GM21360 (cell line): Measurements from ENCODE around the gene GPAT2.
"Not testable (repeated sequence)": the region's sequence is repeated elsewhere in the genome, so short reads cannot be mapped to it uniquely, and the experiment has no call there.

Source experiments
- ATAC-seq: cut with Tn5 transposase; IDR thresholded peaks from one replicate; pipeline ENCODE4 v1.9.1; 2021; ENCODE audit warnings: mild to moderate bottlenecking, moderate library complexity; ENCODE audit not compliant: unreplicated experiment

GPAT2 gene, protein sequence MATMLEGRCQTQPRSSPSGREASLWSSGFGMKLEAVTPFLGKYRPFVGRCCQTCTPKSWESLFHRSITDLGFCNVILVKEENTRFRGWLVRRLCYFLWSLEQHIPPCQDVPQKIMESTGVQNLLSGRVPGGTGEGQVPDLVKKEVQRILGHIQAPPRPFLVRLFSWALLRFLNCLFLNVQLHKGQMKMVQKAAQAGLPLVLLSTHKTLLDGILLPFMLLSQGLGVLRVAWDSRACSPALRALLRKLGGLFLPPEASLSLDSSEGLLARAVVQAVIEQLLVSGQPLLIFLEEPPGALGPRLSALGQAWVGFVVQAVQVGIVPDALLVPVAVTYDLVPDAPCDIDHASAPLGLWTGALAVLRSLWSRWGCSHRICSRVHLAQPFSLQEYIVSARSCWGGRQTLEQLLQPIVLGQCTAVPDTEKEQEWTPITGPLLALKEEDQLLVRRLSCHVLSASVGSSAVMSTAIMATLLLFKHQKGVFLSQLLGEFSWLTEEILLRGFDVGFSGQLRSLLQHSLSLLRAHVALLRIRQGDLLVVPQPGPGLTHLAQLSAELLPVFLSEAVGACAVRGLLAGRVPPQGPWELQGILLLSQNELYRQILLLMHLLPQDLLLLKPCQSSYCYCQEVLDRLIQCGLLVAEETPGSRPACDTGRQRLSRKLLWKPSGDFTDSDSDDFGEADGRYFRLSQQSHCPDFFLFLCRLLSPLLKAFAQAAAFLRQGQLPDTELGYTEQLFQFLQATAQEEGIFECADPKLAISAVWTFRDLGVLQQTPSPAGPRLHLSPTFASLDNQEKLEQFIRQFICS

DNA sequence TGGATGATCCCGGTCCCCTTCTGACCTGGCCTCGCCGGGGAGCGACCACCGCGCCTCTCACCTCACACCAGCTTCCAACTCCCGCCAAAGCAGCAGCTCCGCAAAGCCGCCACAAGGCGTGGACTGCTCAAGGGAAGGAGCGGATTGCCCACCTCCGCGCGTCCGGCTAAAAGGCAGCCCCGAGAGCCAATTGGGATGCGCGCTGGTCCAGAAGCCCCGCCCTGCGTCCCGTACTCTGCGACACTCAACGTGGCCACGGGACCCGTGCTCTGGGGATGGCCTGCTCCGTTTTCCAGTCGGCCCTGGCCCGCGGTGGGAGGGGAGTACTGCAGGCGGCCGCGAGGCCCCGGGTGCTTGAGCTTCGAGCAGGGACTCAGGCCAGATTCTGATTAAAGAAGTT, at the start of gene GPAT2:
TSS of gene GPAT2 (minus strand) at position 125 of the 400 bp plus-strand sequence. CDS start 2,557 bp downstream, outside the sequence.
- ATAC-seq = not testable (repeated sequence)

DNA sequence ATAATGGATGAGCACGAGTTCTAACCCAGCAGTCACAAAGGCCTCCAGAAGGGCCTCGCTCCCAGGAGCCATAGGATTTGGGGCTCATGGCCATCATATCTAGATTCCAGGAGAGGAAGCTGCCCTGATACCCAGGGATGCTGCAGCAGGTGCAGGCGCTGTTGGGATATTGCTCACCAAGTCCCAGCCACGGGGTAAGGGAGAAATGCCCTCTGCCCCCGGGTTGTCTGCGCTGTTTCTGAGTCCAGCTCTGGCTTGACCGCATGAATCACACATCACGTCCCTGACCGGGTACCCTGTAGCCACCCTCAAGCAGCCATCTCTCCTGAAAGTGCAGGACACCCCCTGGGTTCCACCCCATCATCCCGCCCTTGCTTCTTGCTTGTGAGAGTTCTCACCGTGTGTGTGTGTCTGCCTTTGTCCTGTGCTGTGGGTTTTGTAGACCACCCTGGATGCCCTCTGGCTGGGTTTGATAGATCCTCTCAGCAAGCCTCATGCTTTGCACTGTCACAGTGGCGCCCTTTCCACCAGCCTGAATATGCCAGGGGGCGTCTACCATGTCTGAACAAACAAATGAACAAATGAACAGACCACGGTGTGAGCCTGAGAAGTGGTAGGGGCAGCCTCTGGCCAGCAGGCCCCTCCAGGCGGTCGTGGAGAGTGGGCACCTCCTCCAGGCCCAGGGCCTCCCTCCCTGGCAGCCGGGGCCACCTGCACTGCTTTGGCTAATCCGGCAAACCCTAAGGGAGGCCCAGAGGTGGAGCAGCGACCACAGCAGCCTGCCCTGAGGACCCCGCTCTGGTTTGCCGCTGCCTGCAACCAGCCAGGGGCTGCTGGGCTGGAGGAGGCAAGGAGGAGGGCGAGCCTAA, 49.5 kb upstream of the GPAT2 start:
- ATAC-seq = no peak

GRCh38 chr2:96083064-96083939, 48.6 kb upstream of the GPAT2 start:
- ATAC-seq = no peak

GRCh38 chr2:96082211-96083063, 47.7 kb upstream of the GPAT2 start:
- no peak for ATAC-seq

GRCh38 chr2:96081042-96081441, 46.3 kb upstream of the GPAT2 start:
- ATAC-seq = no peak

GRCh38 chr2:96075199-96075771, 40.6 kb upstream of the GPAT2 start:
- ATAC-seq = no peak

GRCh38 chr2:96074156-96074555, 39.4 kb upstream of the GPAT2 start:
- ATAC-seq = no peak

DNA sequence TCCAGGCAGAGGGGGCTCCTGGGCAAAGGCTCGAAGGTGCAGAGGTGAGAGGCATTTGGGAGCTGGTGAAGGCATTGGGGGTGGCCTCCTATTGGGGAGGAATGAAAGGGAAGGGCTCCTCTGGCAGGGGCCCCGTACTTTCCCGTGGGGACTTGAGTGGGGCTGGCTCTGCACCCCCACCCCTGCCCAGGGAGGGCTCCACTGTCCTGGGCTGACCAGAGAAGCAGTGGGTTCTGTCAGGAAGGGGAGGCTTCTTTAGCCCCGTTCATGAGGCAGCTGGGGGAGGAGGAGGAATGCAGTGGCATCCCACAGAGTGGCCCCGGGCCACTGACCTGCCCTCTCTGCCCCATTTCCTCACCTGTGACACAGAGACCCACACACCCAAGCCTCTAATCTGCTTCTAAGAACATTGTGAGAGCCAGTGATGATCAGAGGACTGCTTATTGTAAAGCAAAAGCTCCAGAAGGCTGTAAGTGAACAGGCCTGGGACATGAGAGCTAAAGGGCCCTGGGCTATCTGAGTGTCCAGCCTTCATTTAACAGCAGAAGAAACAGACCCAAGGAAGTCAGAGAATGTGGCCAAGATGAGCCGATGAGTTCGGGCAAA, 38.6 kb upstream of the GPAT2 start:
- ATAC-seq = no peak

- no peak for ATAC-seq
Observed at GRCh38 chr2:96072746-96073145, 38.0 kb upstream of the GPAT2 start.

GRCh38 chr2:96071977-96072491, 37.3 kb upstream of the GPAT2 start:
- ATAC-seq = not testable (repeated sequence)

GRCh38 chr2:96071087-96071976, 36.6 kb upstream of the GPAT2 start:
- not testable (repeated sequence) for ATAC-seq

- ATAC-seq = not testable (repeated sequence)
Observed at GRCh38 chr2:96070351-96070750, 35.6 kb upstream of the GPAT2 start.

- not testable (repeated sequence) for ATAC-seq
Observed at GRCh38 chr2:96069878-96070277, 35.2 kb upstream of the GPAT2 start.

- ATAC-seq = not testable (repeated sequence)
Observed at GRCh38 chr2:96067902-96068581, 33.3 kb upstream of the GPAT2 start.

DNA sequence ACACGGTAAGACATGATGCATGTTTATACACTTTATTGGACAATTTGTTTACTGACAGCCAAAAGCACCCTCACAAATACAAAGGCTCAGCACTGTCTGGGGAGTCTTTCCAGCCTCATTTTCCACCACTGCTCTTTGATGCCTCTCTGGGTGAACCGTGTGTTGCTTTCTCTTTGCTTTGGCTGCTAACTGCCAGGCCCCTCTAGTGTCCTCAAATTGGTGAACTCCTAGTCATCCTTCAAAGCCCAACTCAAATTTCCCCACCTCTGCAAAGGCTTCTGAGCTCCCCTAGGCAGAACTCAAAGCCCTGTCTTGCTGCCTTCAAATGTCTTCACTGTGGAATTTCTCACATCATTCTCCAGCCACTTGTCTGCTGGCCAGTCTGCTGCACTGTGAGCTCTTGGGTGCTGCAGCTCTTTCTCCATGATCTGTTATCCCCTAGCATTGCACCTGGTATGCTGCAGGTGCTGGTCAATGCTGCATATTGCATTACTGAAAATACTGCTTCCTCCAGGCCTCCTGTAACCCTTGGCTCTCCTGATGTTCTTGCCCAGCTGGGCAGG, 32.5 kb upstream of the GPAT2 start:
- not testable (repeated sequence) for ATAC-seq

DNA sequence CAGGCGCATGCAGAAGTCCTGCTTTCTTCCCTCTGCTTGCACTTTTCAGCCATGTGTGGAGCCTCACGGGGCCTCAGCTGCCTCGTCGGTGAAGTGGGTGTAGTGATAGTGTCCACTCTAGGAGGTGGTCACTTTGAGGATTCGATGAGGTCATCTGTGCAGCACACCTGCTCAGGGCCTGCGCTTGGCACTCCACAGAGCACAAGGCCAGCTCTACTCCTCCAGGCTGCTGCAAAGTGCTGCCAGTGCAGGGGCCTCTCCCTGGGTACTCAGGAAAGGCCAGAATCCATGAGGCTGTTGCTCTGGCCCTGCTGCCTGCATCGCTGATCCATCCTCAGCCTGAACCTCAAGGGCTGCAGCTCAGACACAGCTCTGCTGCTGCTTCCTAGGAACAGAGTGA, 31.8 kb upstream of the GPAT2 start:
- not testable (repeated sequence) for ATAC-seq
